ENCODE results near the gene AKIRIN2. TPM values are rescaled to one million over a fixed set of nuclear protein-coding genes. Genes with fewer than 3 reads are reported as not detected.

AKIRIN2 gene
- total RNA-seq, 4 donors from 2014 or later: 15.3 to 35.4 (median 29.2) TPM

DNA sequence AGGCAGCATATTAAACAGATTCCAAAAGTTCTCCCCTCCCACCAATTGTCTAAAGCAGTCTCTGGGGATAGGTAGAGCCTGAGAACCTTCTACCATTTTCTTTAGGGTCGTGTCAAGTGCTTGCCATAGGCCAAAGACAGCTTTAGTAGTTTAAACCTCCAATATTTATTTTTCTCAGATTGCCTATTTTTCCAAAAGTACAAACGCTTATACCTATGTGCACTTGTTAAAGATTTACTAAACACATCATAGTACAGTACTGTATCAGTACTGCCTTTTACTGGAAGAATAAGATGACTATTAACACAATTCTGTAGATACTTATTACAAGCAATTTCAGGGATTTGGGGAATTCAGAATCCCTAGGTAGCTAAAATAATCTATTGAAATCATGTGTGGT lies 29.4 kb downstream of the AKIRIN2 start:
- Histone ChIP-seq H3K36me3 (peaks cover 37% of the 10 kb centered on the region), H3K27me3 (no peaks in the 10 kb centered on the region), H3K4me1 (no peaks in the 10 kb centered on the region), H3K4me3 (no peak overlapping the region), H3K9me3 (no peaks in the 10 kb centered on the region), H3K27ac (no peak overlapping the region)
- TF ChIP-seq POLR2A (IDR thresholded peaks at IDR 0.05) (no peak), EP300 (IDR thresholded peaks at IDR 0.05) (no peak), POLR2AphosphoS5 (IDR thresholded peaks at IDR 0.05) (no peak)
- TF ChIP-seq, protein P1, sequence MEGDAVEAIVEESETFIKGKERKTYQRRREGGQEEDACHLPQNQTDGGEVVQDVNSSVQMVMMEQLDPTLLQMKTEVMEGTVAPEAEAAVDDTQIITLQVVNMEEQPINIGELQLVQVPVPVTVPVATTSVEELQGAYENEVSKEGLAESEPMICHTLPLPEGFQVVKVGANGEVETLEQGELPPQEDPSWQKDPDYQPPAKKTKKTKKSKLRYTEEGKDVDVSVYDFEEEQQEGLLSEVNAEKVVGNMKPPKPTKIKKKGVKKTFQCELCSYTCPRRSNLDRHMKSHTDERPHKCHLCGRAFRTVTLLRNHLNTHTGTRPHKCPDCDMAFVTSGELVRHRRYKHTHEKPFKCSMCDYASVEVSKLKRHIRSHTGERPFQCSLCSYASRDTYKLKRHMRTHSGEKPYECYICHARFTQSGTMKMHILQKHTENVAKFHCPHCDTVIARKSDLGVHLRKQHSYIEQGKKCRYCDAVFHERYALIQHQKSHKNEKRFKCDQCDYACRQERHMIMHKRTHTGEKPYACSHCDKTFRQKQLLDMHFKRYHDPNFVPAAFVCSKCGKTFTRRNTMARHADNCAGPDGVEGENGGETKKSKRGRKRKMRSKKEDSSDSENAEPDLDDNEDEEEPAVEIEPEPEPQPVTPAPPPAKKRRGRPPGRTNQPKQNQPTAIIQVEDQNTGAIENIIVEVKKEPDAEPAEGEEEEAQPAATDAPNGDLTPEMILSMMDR (IDR thresholded peaks at IDR 0.05): no peak
- no peak for DNase-seq (ENCODE audit: low spot score in 2 of 2)
- 93% methylated on average over 2 of the region's 2 CpGs for WGBS

DNA sequence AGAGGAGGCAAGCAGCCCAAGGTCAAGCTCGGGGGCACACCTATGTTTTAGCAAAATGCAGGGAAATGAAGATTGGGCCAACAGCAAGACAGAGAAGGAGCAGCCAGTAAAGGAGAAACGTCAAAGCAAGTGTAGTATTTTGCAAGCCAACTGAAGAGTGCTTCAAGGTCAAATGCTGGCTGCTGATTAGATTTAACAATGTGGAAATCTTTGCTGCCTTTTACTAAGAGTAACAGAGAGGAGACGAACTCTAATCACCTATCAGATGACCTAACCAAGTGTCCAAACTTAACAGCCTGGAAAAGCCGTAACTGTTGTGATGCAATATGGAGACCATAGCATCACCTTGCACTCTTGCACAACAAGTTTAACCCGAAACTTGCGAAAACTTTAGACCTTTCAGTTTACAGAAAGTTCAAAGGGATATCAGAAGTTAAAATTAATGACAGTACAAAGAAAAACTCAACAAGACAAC lies 30.4 kb downstream of the AKIRIN2 start:
- H3K27me3 ChIP-seq: no peaks in the 10 kb centered on the region
- no peak overlapping the region for H3K27ac ChIP-seq
- WGBS: 77% methylated on average over 6 of the region's 6 CpGs
- H3K36me3 ChIP-seq: peaks cover 33% of the 10 kb centered on the region
- TF ChIP-seq, protein P1 (IDR thresholded peaks at IDR 0.05): no peak
- TF ChIP-seq POLR2AphosphoS5 (IDR thresholded peaks at IDR 0.05) (no peak), EP300 (IDR thresholded peaks at IDR 0.05) (no peak), POLR2A (IDR thresholded peaks at IDR 0.05) (no peak)
- no peaks in the 10 kb centered on the region for H3K9me3 ChIP-seq
- no peak for DNase-seq (ENCODE audit: low spot score in 2 of 2)
- no peaks in the 10 kb centered on the region for H3K4me1 ChIP-seq
- no peak overlapping the region for H3K4me3 ChIP-seq

DNA sequence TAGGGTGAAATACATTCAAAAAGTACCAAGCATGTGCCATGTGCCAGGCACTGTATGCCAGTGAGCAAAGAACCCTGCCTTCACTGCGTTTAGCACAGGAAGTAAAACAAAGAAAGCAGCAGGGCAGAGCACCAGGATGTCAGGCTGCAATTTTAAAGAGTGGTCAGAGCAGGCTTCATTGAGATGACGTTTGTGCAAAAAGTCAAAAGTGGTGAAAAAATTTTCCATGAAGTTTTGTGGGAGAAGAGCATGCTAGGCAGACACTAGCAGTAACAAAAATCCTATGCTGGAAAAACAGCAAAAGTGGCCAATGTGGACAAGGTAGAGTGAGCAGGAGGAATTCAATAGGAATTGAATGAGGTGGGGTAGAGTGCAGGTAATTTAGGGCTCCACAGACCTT lies 31.3 kb downstream of the AKIRIN2 start:
- TF ChIP-seq, protein P1 (IDR thresholded peaks at IDR 0.05): no peak
- TF ChIP-seq POLR2A (IDR thresholded peaks at IDR 0.05): no peak
- TF ChIP-seq POLR2AphosphoS5 (IDR thresholded peaks at IDR 0.05): no peak
- TF ChIP-seq EP300 (IDR thresholded peaks at IDR 0.05): no peak
- no peak for DNase-seq (ENCODE audit: low spot score in 2 of 2)
- Histone ChIP-seq H3K9me3 (no peaks in the 10 kb centered on the region), H3K27me3 (no peaks in the 10 kb centered on the region), H3K36me3 (peaks cover 24% of the 10 kb centered on the region), H3K4me1 (no peaks in the 10 kb centered on the region), H3K27ac (no peak overlapping the region), H3K4me3 (no peak overlapping the region)
- 58% methylated on average over 2 of the region's 2 CpGs for WGBS

DNA sequence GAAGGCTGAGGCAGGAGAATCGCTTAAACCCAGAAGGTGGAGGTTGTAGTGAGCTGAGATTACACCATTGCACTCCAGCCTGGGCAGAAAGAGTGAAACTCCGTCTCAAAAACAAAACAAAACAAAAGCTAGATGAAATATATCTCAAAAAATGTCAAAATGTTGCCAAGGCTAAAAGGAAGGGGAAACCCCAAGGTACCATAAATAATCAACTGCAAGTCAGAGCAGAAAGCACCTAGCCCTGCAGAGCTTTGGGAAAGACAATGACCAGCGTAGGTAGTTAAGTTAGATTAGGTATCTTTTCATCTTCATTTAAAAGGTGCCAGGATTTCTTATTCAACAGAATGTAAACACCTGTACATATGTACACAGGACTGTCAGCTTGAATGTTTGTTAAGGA lies 33.0 kb downstream of the AKIRIN2 start:
- no peaks in the 10 kb centered on the region for H3K27me3 ChIP-seq
- no peaks in the 10 kb centered on the region for H3K9me3 ChIP-seq
- no peak overlapping the region for H3K4me3 ChIP-seq
- DNase-seq (ENCODE audit: low spot score in 2 of 2): no peak
- no peak overlapping the region for H3K27ac ChIP-seq
- H3K4me1 ChIP-seq: no peaks in the 10 kb centered on the region
- TF ChIP-seq POLR2A (IDR thresholded peaks at IDR 0.05) (no peak), EP300 (IDR thresholded peaks at IDR 0.05) (no peak), POLR2AphosphoS5 (IDR thresholded peaks at IDR 0.05) (no peak)
- TF ChIP-seq, protein P1 (IDR thresholded peaks at IDR 0.05): no peak
- WGBS: 44% methylated on average over 3 of the region's 3 CpGs
- peaks cover 11% of the 10 kb centered on the region for H3K36me3 ChIP-seq

GRCh38 chr6:87668013-87668412 lies 34.0 kb downstream of the AKIRIN2 start:
- Histone ChIP-seq H3K36me3 (peaks cover 18% of the 10 kb centered on the region), H3K4me3 (no peak overlapping the region), H3K27ac (no peak overlapping the region), H3K4me1 (no peaks in the 10 kb centered on the region), H3K27me3 (no peaks in the 10 kb centered on the region), H3K9me3 (no peaks in the 10 kb centered on the region)
- DNase-seq (ENCODE audit: low spot score in 2 of 2): no peak
- TF ChIP-seq, protein P1 (IDR thresholded peaks at IDR 0.05): no peak
- TF ChIP-seq EP300 (IDR thresholded peaks at IDR 0.05) (no peak), POLR2A (IDR thresholded peaks at IDR 0.05) (no peak), POLR2AphosphoS5 (IDR thresholded peaks at IDR 0.05) (no peak)
- WGBS: 84% methylated on average over 2 of the region's 2 CpGs
